Lower leg skin (tissue), 4 donors: ENCODE data around the gene VWA2. TPM values are rescaled to one million over a fixed set of nuclear protein-coding genes. Genes with fewer than 3 reads are reported as not detected.

Experiments used
- DNase-seq, 2 donors: peaks; one replicate each; pipeline ENCODE4 v3.0.0-alpha.2; 2019; ENCODE audit warnings: low spot score in 2 of 2
- H3K4me3 ChIP-seq: fragments of 200-600 bp; sonication (generic); 2 replicates; pipeline ENCODE4 v1.5.1; 2017; ENCODE audit warnings: mild to moderate bottlenecking, low read depth; ENCODE audit not compliant: poor library complexity, severe bottlenecking
- CTCF ChIP-seq, 3 donors: fragments of 450-650 bp; IDR thresholded peaks; one replicate each; pipeline ENCODE4 v1.5.1; 2016; ENCODE audit warnings: antibody characterized with exemption in 3 of 3, mild to moderate bottlenecking in 3 of 3, moderate library complexity in 2 of 3
- POLR2A ChIP-seq, 2 donors: fragments of 450-650 bp; IDR thresholded peaks; one replicate each; pipeline ENCODE4 v1.6.1; 2016 to 2017; ENCODE audit warnings: antibody characterized with exemption in 2 of 2, mild to moderate bottlenecking in 1 of 2, moderate library complexity in 1 of 2
- WGBS, 2 donors: methylation state at CpG; one replicate each; pipeline ENCODE4 v1.1.5; 2018; 5-methylcytosine and 5-hydroxymethylcytosine counted together
- intact Hi-C: fragments of 100-400 bp; cut with DNase I; formaldehyde crosslinking; loops from one replicate; pipeline ENCODE4 v1.15.0; 2023; ENCODE audit warnings: low total_unique reads
- total RNA-seq, 4 donors: library from RNA; depleted of rRNA; stranded (reverse); fragments of >200 nt; gene quantifications; one replicate each; pipeline ENCODE4 v1.1.0, GENCODE V29; 2016

VWA2 gene
- total RNA-seq, 4 donors from 2014 or later = 14.2 to 21.7 (median 20.6) TPM

GRCh38 chr10:114304017-114304570, 65.0 kb downstream of the VWA2 start:
- WGBS, 2 donors = 6 to 7% methylated on average over 14 of the region's 14 CpGs
- DNase-seq = peak; percentile 85 to 94
- TF ChIP-seq POLR2A (IDR thresholded peaks at IDR 0.05) = no peak
- peak in 1 of 3 donors; percentile 74 for TF ChIP-seq CTCF (IDR thresholded peaks at IDR 0.05)
- no peak overlapping the region for H3K4me3 ChIP-seq
- intact Hi-C loops = loop anchor here (10.0 kb wide), 1 partner anchor 161 kb away; no protein-coding TSS in a partner anchor

GRCh38 chr10:114304571-114305421, 65.7 kb downstream of the VWA2 start:
- TF ChIP-seq POLR2A (IDR thresholded peaks at IDR 0.05) (no peak), CTCF (IDR thresholded peaks at IDR 0.05) (no peak)
- DNase-seq = no peak

GRCh38 chr10:114305521-114305925, 66.5 kb downstream of the VWA2 start:
- H3K4me3 ChIP-seq = no peak overlapping the region
- WGBS, 2 donors = 94% methylated on average over 18 of the region's 18 CpGs
- TF ChIP-seq POLR2A (IDR thresholded peaks at IDR 0.05) (no peak), CTCF (IDR thresholded peaks at IDR 0.05) (no peak)
- intact Hi-C loops = loop anchor here (10.0 kb wide), 1 partner anchor 159 kb away; no protein-coding TSS in a partner anchor
- DNase-seq = no peak

More at GRCh38 chr10:114304571-114305421, 65.7 kb downstream of the VWA2 start:
- no peak overlapping the region for H3K4me3 ChIP-seq
- WGBS, 2 donors = 25 to 36% methylated on average over 35 to 41 of the region's 41 CpGs
- intact Hi-C loops = loop anchor here (10.0 kb wide), 1 partner anchor 160 kb away; no protein-coding TSS in a partner anchor

- WGBS, 2 donors = 78 to 82% methylated on average over 17 to 18 of the region's 19 CpGs
- no peak for TF ChIP-seq POLR2A (IDR thresholded peaks at IDR 0.05)
- no peak for TF ChIP-seq CTCF (IDR thresholded peaks at IDR 0.05)
- intact Hi-C loops = loop anchor here (10.0 kb wide), 1 partner anchor 158 kb away; no protein-coding TSS in a partner anchor
- DNase-seq = no peak
- no peak overlapping the region for H3K4me3 ChIP-seq
These were observed 67.3 kb downstream of the VWA2 start for GRCh38 chr10:114306116-114306973.

GRCh38 chr10:114307731-114308130, 68.7 kb downstream of the VWA2 start:
- DNase-seq = no peak
- WGBS, 2 donors = 84 to 90% methylated on average over 10 of the region's 10 CpGs
- H3K4me3 ChIP-seq = no peak overlapping the region
- intact Hi-C loops = loop anchor here (10.0 kb wide), 1 partner anchor 157 kb away; no protein-coding TSS in a partner anchor
- TF ChIP-seq CTCF (IDR thresholded peaks at IDR 0.05) (no peak), POLR2A (IDR thresholded peaks at IDR 0.05) (no peak)
